PC-9 (cell line): Measurements from ENCODE around the gene PFKM. TPM values are rescaled to one million over a fixed set of nuclear protein-coding genes. Genes with fewer than 3 reads are reported as not detected.

Experiments used
- BruUV-seq: library from RNA; stranded (reverse); fragments of 400-500 nt; replicated peaks from 2 replicates; lab custom pipeline; 2021; lab: Mats Ljungman, UMichigan
- CTCF ChIA-PET: fragments of 300-600 bp; sonication (Branson Sonifier 250); formaldehyde crosslinking; loops from one replicate; lab custom pipeline; 2022; ENCODE audit warnings: antibody characterized with exemption; lab: Charles Lee
- POLR2A ChIA-PET: fragments of 300-600 bp; sonication (Branson Sonifier 250); formaldehyde crosslinking; loops from one replicate; lab custom pipeline; 2022; ENCODE audit warnings: antibody characterized with exemption; ENCODE audit not compliant: unreplicated experiment; lab: Charles Lee
- DNase-seq, 2 experiments: peaks; one replicate each; pipeline versions ENCODE4 v3.0.0 to v3.0.0-alpha.2; 2015 to 2022; ENCODE audit warnings: mixed read lengths in 1 of 2
- H2AFZ ChIP-seq: fragments of 200-600 bp; sonication (generic); 2 replicates; pipeline ENCODE4 v1.8.1; 2017; ENCODE audit warnings: antibody characterized with exemption
- H3F3A ChIP-seq: fragments of 200-600 bp; sonication (generic); 2 replicates; pipeline ENCODE4 v1.8.1; 2017; ENCODE audit warnings: antibody characterized with exemption, mild to moderate bottlenecking, low read depth; ENCODE audit not compliant: insufficient read depth
- H3K27ac ChIP-seq: fragments of 200-600 bp; sonication (generic); 2 replicates; pipeline ENCODE4 v1.6.1; 2016; ENCODE audit warnings: mixed run types
- H3K27me3 ChIP-seq: fragments of 200-600 bp; sonication (generic); 2 replicates; pipeline ENCODE4 v1.6.1; 2016; ENCODE audit warnings: low read depth, mixed run types; ENCODE audit not compliant: insufficient read depth
- H3K36me3 ChIP-seq: fragments of 200-600 bp; sonication (generic); 2 replicates; pipeline ENCODE4 v1.6.1; 2016; ENCODE audit warnings: low read depth, mixed run types
- H3K4me1 ChIP-seq: fragments of 200-600 bp; sonication (generic); replicated peaks from 2 replicates; pipeline ENCODE4 v1.6.1; 2016; ENCODE audit warnings: mixed run types; ENCODE audit not compliant: insufficient read depth
- H3K4me2 ChIP-seq: fragments of 200-600 bp; sonication (generic); 2 replicates; pipeline ENCODE4 v1.6.1; 2017; ENCODE audit warnings: mixed run types
- H3K4me3 ChIP-seq: fragments of 200-600 bp; sonication (generic); 2 replicates; pipeline ENCODE4 v1.6.1; 2016; ENCODE audit warnings: mixed run types
- H3K79me2 ChIP-seq: fragments of 200-600 bp; sonication (generic); 2 replicates; pipeline ENCODE4 v1.6.1; 2017; ENCODE audit warnings: low read depth, mixed run types
- H3K9me2 ChIP-seq: fragments of 200-600 bp; sonication (generic); 2 replicates; pipeline ENCODE4 v1.8.1; 2017; ENCODE audit warnings: mild to moderate bottlenecking; ENCODE audit not compliant: insufficient read depth
- H3K9me3 ChIP-seq: fragments of 200-600 bp; sonication (generic); 2 replicates; pipeline ENCODE4 v1.8.1; 2016; ENCODE audit warnings: low read depth; ENCODE audit not compliant: insufficient read depth
- H4K20me1 ChIP-seq: fragments of 200-600 bp; sonication (generic); 2 replicates; pipeline ENCODE4 v1.8.1; 2017; ENCODE audit not compliant: insufficient read depth
- EZH2 ChIP-seq: fragments of 200-600 bp; sonication (generic); IDR thresholded peaks from 2 replicates; pipeline ENCODE4 v1.8.0; 2017; ENCODE audit warnings: antibody characterized with exemption, low read depth
- intact Hi-C: fragments of 100-400 bp; cut with micrococcal nuclease; formaldehyde crosslinking; loops from one replicate; pipeline ENCODE4 v1.10.0; 2022; ENCODE audit not compliant: unreplicated experiment
- total RNA-seq: library from RNA; stranded (reverse); gene quantifications from 2 replicates; pipeline ENCODE4 v1.2.3, GENCODE V29; 2021
- TF ChIP-seq, protein P1 (sequence below): fragments of 200-600 bp; sonication (generic); conservative IDR thresholded peaks from 2 replicates; pipeline ENCODE4 v1.6.1; 2017; ENCODE audit warnings: mixed run types, antibody characterized with exemption, mild to moderate bottlenecking, moderate library complexity

The PFKM gene
- total RNA-seq, 1 experiment from 2014 or later = 63.2 TPM

DNA sequence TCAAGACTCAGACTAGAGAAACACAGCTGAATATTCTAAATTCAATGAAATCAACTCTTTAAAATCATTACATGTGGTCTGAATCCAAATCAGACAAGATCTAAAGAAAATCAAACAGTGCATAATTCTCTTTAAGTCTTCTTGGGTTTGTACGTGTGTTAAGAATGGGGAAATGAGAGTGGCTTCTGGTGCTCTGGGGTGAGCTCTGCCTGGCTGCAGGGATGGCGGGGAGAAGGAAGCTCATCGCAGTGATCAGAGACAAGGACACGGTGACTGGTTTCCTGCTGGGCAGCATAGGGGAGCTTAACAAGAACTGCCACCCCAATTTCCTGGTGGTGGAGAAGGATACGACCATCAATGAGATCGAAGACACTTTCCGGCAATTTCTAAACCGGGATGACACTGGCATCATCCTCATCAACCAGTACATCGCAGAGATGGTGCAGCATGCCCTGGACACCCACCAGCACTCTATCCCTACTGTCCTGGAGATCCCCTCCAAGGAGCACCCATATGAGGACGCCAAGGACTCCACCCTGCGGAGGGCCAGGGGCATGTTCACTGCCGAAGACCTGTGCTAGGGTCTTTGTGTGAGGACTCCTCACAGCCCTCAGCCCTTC is 34.2 kb upstream of the PFKM start:
- CTCF ChIA-PET = no interaction called here
- TF ChIP-seq, protein P1, sequence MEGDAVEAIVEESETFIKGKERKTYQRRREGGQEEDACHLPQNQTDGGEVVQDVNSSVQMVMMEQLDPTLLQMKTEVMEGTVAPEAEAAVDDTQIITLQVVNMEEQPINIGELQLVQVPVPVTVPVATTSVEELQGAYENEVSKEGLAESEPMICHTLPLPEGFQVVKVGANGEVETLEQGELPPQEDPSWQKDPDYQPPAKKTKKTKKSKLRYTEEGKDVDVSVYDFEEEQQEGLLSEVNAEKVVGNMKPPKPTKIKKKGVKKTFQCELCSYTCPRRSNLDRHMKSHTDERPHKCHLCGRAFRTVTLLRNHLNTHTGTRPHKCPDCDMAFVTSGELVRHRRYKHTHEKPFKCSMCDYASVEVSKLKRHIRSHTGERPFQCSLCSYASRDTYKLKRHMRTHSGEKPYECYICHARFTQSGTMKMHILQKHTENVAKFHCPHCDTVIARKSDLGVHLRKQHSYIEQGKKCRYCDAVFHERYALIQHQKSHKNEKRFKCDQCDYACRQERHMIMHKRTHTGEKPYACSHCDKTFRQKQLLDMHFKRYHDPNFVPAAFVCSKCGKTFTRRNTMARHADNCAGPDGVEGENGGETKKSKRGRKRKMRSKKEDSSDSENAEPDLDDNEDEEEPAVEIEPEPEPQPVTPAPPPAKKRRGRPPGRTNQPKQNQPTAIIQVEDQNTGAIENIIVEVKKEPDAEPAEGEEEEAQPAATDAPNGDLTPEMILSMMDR = no peak
- TF ChIP-seq EZH2 = no peak
- POLR2A ChIA-PET = no interaction called here
- Histone ChIP-seq H3K36me3 (peaks cover 9% of the 10 kb centered on the region; the same call in 1 of the 2 replicates), H4K20me1 (peaks cover 4% of the 10 kb centered on the region; the same call in 1 of the 2 replicates), H2AFZ (no peak overlapping the region), H3K9me2 (no peaks in the 10 kb centered on the region), H3K9me3 (no peaks in the 10 kb centered on the region), H3K4me3 (no peak overlapping the region), H3F3A (peaks cover under 1% of the 10 kb centered on the region; the same call in 1 of the 2 replicates), H3K79me2 (no peaks in the 10 kb centered on the region), H3K4me1 (no peaks in the 10 kb centered on the region), H3K27ac (no peak overlapping the region), H3K4me2 (no peak overlapping the region), H3K27me3 (no peaks in the 10 kb centered on the region)
- intact Hi-C loops = loop anchor here (5.0 kb wide), 2 partner anchors 82 to 532 kb away; no protein-coding TSS in a partner anchor
- BruUV-seq = no TSS peak
- DNase-seq = no peak

DNA sequence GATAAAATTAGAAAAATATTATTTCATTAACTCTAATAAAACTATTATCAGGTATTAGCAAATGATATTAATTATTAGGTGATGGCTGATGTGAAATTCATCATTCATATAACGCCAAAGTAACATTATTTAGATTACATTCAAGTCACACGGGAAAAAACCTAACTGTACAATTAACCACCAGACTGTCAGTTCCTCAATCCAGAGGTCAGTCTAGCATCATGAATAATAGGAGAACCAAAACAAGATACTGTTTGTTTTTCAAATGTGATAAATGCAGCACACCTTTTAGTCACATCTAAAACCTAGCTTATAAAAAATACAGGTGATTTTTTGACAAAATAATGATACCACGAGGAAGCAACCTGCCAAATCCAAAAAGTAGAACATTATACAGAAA is 32.8 kb upstream of the PFKM start:
- no peaks in the 10 kb centered on the region; the same call in 1 of the 2 replicates for H3F3A ChIP-seq
- no peaks in the 10 kb centered on the region for H3K9me2 ChIP-seq
- no peak overlapping the region for H3K4me2 ChIP-seq
- no peaks in the 10 kb centered on the region for H3K27me3 ChIP-seq
- peaks cover 10% of the 10 kb centered on the region; the same call in 1 of the 2 replicates for H3K36me3 ChIP-seq
- H4K20me1 ChIP-seq = peaks cover 4% of the 10 kb centered on the region; the same call in 1 of the 2 replicates
- BruUV-seq = no TSS peak
- ChIA-PET CTCF (no interaction called here), POLR2A (no interaction called here)
- H3K4me3 ChIP-seq = no peak overlapping the region
- no peak overlapping the region for H2AFZ ChIP-seq
- TF ChIP-seq, protein P1 = no peak
- TF ChIP-seq EZH2 = no peak
- DNase-seq = no peak
- H3K79me2 ChIP-seq = no peaks in the 10 kb centered on the region
- no peaks in the 10 kb centered on the region for H3K4me1 ChIP-seq
- intact Hi-C loops = no loop called here
- no peaks in the 10 kb centered on the region for H3K9me3 ChIP-seq
- H3K27ac ChIP-seq = no peak overlapping the region

DNA sequence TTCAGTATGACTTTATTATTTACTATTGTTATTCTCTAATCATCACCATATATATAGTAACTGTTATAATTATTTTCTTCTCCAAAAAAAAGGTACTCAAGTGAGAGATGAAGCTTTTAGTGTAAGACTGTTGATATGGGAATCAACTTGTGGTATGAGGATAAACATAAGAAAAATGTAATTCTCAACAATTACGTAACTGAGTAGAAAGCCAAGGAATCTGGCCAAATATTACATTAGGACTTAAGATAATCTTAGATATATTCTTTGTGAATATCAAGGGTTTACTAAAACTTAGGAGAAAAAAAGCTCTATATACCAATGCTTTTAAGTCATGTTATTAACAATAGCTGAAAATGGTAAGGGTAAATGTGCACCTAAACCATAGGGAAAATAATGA is 26.6 kb upstream of the PFKM start:
- intact Hi-C loops = no loop called here

More for the DNA sequence above, 26.6 kb upstream of the PFKM start:
- H2AFZ ChIP-seq = no peak overlapping the region
- no peaks in the 10 kb centered on the region for H3K27me3 ChIP-seq
- no TSS peak for BruUV-seq
- ChIA-PET POLR2A (no interaction called here), CTCF (interaction anchor here (0.6 kb wide), 1 partner anchor 496 kb away, joined by 4 read pairs; no protein-coding TSS in a partner anchor)
- H3F3A ChIP-seq = no peaks in the 10 kb centered on the region; the same call in 1 of the 2 replicates
- no peak for DNase-seq
- no peak overlapping the region for H3K4me3 ChIP-seq
- peaks cover 9% of the 10 kb centered on the region; the same call in 1 of the 2 replicates for H3K36me3 ChIP-seq
- no peak overlapping the region for H3K4me2 ChIP-seq
- no peaks in the 10 kb centered on the region for H3K9me3 ChIP-seq
- H3K79me2 ChIP-seq = no peaks in the 10 kb centered on the region
- H3K27ac ChIP-seq = no peak overlapping the region
- H3K4me1 ChIP-seq = no peaks in the 10 kb centered on the region
- H4K20me1 ChIP-seq = no peaks in the 10 kb centered on the region
- TF ChIP-seq, protein P1 = no peak
- no peak for TF ChIP-seq EZH2
- no peaks in the 10 kb centered on the region for H3K9me2 ChIP-seq
